HCT116 (cell line): ENCODE data around the gene TCEANC2.
A peak's percentile ranks its signal among the peaks of the same experiment; 100 is the strongest.

Experiments used
- CTCF ChIP-seq, 3 experiments: fragments of 200-600 bp in 1 of 3; sonication (generic) in 1 of 3; IDR thresholded peaks in 2 of 3; conservative IDR thresholded peaks in 1 of 3; 2 replicates each; pipeline ENCODE4 v1.5.1; 2012 to 2017; ENCODE audit warnings: low read depth in 2 of 3, low read length in 2 of 3, antibody characterized with exemption in 1 of 3, borderline replicate concordance in 1 of 3, control low read depth in 1 of 3, mild to moderate bottlenecking in 1 of 3, mixed read lengths in 1 of 3, mixed run types in 1 of 3, moderate library complexity in 1 of 3; ENCODE audit not compliant: insufficient read depth in 1 of 3
- EZH2 ChIP-seq: fragments of 200-600 bp; sonication (generic); IDR thresholded peaks from 2 replicates; pipeline ENCODE4 v1.6.1; 2017; ENCODE audit warnings: antibody characterized with exemption, mixed run types
- POLR2A ChIP-seq: IDR thresholded peaks from 2 replicates; pipeline ENCODE4 v1.7.0; 2011; ENCODE audit warnings: borderline replicate concordance; ENCODE audit not compliant: insufficient read depth, insufficient read length; ENCODE audit errors: extremely low read depth
- POLR2AphosphoS5 ChIP-seq: IDR thresholded peaks from 2 replicates; pipeline ENCODE4 v1.6.1; 2011; ENCODE audit warnings: mild to moderate bottlenecking, low read depth, low read length, moderate library complexity
- SIN3A ChIP-seq: IDR thresholded peaks from 2 replicates; pipeline ENCODE4 v1.6.1; 2012; ENCODE audit warnings: low read depth
- SRF ChIP-seq: IDR thresholded peaks from 2 replicates; pipeline ENCODE4 v1.6.1; 2012; ENCODE audit warnings: low read depth
- TF ChIP-seq, protein P1 (sequence below): IDR thresholded peaks from 2 replicates; pipeline ENCODE4 v1.6.1; 2012; ENCODE audit warnings: low read depth

GRCh38 chr1:54052934-54053744 is at the start of gene TCEANC2, which contains the start of gene TMEM59:
- peak; percentile 71 for TF ChIP-seq SIN3A
- no peak for TF ChIP-seq CTCF (IDR thresholded peaks at IDR 0.05 in 2 of 3, conservative IDR thresholded peaks at IDR 0.05 in 1 of 3; ENCODE audit: borderline replicate concordance in 1 of 3, insufficient read depth in 1 of 3, low read depth in 2 of 3, low read length in 2 of 3)
- TF ChIP-seq POLR2AphosphoS5, result peak; percentile 70
- no peak; the same call in 1 of the 2 replicates for TF ChIP-seq SRF
- TF ChIP-seq, protein P1, sequence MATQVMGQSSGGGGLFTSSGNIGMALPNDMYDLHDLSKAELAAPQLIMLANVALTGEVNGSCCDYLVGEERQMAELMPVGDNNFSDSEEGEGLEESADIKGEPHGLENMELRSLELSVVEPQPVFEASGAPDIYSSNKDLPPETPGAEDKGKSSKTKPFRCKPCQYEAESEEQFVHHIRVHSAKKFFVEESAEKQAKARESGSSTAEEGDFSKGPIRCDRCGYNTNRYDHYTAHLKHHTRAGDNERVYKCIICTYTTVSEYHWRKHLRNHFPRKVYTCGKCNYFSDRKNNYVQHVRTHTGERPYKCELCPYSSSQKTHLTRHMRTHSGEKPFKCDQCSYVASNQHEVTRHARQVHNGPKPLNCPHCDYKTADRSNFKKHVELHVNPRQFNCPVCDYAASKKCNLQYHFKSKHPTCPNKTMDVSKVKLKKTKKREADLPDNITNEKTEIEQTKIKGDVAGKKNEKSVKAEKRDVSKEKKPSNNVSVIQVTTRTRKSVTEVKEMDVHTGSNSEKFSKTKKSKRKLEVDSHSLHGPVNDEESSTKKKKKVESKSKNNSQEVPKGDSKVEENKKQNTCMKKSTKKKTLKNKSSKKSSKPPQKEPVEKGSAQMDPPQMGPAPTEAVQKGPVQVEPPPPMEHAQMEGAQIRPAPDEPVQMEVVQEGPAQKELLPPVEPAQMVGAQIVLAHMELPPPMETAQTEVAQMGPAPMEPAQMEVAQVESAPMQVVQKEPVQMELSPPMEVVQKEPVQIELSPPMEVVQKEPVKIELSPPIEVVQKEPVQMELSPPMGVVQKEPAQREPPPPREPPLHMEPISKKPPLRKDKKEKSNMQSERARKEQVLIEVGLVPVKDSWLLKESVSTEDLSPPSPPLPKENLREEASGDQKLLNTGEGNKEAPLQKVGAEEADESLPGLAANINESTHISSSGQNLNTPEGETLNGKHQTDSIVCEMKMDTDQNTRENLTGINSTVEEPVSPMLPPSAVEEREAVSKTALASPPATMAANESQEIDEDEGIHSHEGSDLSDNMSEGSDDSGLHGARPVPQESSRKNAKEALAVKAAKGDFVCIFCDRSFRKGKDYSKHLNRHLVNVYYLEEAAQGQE, result no peak
- no peak for TF ChIP-seq EZH2
- TF ChIP-seq POLR2A, result no peak
